Astrocyte (in vitro differentiated cells and primary cell): ENCODE measurements around the gene ABHD17B.

Experiments used
- CTCF ChIP-seq: IDR thresholded peaks from 2 replicates; pipeline ENCODE4 v1.5.1; 2011; ENCODE audit warnings: low read depth, mild to moderate bottlenecking, inconsistent platforms, low read length, moderate library complexity; ENCODE audit not compliant: insufficient read depth
- EZH2 ChIP-seq: IDR thresholded peaks from 2 replicates; pipeline ENCODE4 v1.6.1; 2012; ENCODE audit warnings: mild to moderate bottlenecking, low read length, inconsistent platforms; ENCODE audit not compliant: insufficient read depth

GRCh38 chr9:71901695-71902597, 9.0 kb downstream of the ABHD17B start:
- TF ChIP-seq CTCF (no peak), EZH2 (no peak)
